HEK293 (cell line): ENCODE results near the gene PCDH12.

ENCODE experiments used
- CTCF ChIP-seq: fragments of 450-650 bp; formaldehyde crosslinking; IDR thresholded peaks from 2 replicates; pipeline ENCODE4 v1.5.1; 2016; ENCODE audit warnings: missing biosample characterization, missing genetic modification characterization
- ZNF423 ChIP-seq: fragments of 450-650 bp; formaldehyde crosslinking; IDR thresholded peaks from 2 replicates; pipeline ENCODE4 v1.5.1; 2016; ENCODE audit warnings: missing biosample characterization, missing genetic modification characterization

GRCh38 chr5:141920771-141921170, 37.2 kb downstream of the PCDH12 start:
- TF ChIP-seq ZNF423 (tag by site-specific recombination) = no peak
- no peak for TF ChIP-seq CTCF (tag by site-specific recombination)
